GM19043 (cell line): ENCODE data around the gene LIN7B.
"Not testable (repeated sequence)": the region's sequence is repeated elsewhere in the genome, so short reads cannot be mapped to it uniquely, and the experiment has no call there.

Source experiments
- ATAC-seq: cut with Tn5 transposase; IDR thresholded peaks from one replicate; pipeline ENCODE4 v1.9.1; 2021; ENCODE audit warnings: low read depth; ENCODE audit not compliant: unreplicated experiment

LIN7B gene

DNA sequence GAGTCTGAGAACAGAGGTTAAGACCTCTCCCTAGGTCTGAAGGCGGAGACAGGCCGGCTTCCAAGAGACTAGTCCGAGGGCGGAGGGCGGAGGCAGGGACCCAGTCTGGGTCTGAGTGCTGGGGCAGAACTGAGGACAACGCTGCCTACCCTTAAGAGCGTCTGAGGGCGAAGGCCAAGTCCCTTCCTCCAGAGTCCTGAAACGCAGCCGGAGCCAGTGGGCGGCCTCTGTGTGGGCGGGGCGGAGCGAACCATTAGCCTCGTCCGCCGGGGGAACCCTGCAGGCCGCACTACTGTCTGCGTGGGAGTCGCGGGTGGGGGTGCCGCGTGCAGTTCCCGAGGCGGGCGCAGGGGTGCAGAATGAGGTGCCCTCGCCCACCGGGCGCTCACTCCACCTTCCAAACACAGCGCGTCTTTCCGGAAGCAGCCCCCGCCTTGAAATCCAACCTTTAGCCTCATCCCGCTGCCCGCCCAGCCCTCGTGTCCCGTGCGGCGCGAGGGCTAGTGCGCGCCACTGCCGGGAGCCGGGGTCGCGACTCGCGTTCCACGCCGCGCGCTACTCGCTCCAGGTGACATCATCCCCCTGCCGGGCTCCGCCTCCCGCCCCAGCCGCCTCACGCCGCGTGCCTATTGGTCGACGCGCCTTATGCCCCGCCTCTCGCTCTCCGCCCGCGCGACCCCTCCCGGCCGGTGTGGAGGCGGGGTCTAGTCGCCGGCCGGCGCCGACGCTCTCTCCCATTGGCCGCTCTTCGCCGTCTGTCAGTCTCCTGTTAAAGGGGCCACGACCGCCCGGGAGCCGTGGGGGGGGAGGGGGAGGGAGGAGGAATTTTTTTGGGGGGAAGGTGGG lies 4.6 kb downstream of the LIN7B start, which contains the start of gene C19orf73:
C19orf73 (minus strand) TSS at position 579 of the 846 bp plus-strand sequence; CDS start at position 458, 121 bp downstream.
- peak; percentile 76 for ATAC-seq

DNA sequence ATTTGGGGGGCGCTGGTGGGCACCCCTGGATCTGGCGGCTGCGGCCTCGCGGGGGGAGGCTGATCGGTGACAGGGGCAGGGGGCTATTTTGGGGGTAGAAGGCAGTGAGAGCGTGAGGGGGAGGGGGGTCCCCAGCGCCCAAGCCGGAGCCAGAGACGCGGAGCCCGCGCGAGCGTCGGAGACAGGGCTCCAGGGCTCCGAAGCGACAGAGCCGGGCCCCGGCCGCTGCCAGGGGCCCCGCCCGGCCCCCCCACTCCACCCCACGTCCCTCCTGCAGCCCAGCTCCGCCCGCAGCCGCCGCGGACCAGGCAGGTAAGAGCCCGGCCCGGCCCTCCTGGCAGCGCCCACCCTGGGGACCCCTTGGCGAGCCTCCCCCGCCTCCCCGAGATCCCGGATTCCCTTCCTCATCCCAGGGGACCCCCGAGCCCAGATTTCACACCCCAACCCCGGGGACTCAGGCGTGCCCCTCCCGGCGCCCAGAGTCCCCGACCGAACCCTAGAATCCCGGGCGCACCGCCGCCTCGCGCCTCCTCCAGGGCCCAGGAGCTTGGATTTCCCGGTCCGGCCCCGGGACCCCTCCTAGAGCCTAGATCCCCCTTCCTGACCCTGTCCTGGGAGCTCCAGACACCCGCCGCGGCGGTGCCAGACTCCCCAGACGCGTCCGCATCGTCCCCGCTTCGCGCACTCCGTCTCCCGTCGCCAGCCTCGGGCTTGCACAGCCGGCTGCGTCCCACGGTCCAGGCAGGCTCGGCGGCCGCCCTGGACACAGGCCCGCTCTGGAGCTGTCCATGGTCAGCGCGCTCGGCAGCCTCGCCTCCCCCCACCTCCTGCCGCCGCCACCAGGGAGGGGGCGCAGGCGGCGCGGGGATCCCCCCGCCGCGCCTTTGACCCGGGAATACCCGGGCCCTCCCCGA lies 5.5 kb downstream of the LIN7B start, which contains the start of gene PPFIA3:
PPFIA3 (plus strand) TSS at position 134 of the 914 bp plus-strand sequence. CDS start 8,330 bp downstream, outside the sequence.
- ATAC-seq = no peak

DNA sequence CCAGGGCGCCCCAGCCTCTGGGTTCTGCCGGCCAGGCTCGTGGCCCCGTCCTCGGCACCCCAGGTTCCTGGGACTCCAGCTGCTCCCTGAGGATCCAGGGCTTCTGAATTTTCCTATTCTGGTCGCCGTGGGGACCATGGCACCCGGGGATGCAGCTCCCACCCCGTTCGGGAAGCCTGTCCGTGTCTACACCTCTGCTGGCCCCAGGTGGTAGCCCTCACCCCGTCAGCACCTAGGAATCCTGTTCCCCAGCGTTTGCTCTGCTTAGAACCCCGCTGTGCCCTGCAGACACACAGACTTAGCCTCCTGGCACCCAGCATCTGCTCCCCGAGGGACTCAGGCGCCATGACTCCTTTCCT lies 6.1 kb downstream of the LIN7B start:
- ATAC-seq = no peak

DNA sequence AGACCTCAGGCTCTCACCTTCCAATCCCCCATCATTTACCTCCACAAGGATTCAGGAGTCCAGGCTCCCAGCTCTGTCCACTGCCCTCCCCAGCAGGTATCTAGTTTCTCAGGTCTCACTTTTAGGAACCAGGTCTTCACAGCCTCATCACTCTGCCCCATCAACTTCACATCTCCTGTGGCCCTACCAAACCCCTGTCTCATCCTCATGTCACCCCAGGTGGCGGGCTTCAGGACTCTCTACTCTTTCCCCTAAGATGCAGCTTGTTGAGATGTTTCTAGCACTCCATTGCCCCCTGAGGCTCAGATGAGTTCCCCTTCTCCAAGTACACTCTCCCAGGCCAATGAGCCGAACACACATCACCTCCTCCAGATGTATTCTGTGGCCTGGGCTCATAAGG lies 6.7 kb downstream of the LIN7B start:
- no peak for ATAC-seq

DNA sequence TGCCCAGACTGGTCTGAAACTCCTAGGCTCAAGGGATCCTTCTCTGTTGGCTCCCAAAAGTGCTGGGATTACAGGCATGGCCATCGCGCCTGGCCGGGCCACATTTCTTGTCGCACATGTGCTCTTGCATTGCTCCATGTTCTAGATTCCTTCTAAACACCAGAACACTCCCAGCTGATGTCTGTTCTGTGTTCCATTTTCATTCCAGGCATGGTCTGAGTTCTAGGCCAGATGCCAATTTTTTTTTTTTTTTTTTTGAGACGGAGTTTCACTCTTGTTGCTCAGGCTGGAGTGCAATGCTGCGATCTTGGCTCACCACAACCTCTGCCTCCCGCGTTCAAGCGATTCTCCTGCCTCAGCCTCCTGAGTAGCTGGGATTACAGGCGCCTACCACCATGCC lies 7.7 kb downstream of the LIN7B start:
- ATAC-seq = not testable (repeated sequence)

DNA sequence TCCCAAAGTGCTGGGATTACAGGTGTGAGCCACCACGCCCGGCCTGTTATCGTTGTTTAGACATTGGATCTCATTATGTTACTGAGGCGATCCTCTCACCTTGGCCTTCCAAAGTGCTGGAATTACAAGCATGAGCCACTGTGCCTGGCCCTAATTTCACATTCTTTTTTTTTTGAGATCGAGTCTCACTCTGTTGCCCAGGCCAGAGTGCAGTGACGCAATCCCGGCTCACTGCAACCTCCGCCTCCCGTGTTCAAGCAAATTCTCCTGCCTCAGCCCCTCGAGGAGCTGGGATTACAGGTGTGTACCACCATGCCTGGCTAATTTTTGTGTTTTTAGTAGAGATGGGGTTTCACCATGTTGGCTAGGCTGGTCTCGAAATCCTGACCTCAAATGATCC lies 9.1 kb downstream of the LIN7B start:
- not testable (repeated sequence) for ATAC-seq

DNA sequence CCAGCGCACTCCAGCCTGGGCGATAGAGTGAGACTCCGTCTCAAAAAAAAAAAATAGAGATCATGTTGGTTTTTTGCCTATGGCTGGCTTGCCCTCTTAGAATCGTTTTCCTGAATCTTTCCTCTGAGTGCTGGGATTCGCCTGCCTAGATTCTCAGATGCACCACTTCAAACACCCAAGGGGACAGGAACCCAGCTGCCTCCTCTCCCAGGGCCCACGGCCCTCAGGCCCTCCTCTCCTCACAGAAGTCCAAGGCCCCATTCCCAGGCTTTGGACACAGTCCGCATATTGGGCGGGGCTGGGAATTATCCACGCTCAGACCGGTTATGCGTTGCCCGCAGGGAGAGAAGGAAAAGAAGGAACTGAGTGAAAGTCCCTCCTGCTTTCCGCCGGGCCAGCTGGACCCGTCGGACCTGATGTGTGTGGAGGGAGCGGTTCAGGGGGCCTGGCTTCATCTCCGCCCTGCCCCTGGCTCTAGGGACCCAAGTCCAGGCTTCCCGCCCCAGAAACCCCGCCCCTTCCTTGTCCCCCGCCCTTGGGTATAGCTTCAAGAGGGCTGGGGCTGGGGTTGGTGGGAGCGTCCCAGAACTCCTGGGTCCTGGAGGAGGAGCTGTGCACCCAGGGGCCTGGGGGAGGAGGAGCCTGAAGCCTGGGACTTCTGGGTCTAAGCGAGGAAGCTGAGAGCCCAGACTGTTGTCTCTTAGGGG lies 11.0 kb downstream of the LIN7B start:
- ATAC-seq = no peak

DNA sequence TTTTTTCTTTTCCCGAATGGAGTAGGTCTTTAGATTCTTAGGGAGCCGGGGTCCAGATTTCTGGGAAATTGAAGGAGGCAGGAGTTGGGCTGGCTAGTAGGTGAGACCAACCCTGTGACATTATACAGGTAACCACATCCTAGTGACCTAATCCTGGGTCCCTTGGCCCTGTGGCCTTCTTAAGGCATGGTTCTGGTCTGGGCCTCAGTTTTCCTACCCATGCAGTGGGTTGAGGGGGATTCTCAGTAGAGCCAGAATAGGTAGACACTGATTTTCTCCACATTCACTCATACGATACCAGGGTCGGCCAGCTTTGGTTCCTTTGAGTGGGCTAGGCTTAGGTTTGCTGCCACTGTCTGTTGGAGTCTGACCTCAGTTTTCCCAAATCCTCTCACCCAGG lies 12.4 kb downstream of the LIN7B start:
- ATAC-seq = no peak

DNA sequence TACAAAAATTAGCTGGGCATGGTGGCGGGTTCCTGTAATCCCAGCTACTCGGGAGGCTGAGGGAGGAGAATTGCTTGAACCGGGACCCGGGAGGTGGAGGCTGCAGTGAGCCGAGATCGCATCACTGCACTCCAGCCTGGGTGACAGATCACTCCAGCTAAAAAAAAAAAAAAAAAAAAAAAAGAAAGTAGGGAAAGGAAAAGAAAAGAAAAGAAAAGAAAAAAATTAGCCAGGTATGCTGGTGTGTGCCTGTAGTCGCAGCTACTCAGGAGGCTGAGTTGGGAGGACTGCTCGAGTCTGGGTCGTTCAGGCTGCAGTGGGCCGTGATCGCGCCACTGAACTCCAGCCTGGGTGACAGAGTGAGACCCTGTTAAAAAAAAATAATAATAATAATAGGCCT lies 13.1 kb downstream of the LIN7B start:
- not testable (repeated sequence) for ATAC-seq

DNA sequence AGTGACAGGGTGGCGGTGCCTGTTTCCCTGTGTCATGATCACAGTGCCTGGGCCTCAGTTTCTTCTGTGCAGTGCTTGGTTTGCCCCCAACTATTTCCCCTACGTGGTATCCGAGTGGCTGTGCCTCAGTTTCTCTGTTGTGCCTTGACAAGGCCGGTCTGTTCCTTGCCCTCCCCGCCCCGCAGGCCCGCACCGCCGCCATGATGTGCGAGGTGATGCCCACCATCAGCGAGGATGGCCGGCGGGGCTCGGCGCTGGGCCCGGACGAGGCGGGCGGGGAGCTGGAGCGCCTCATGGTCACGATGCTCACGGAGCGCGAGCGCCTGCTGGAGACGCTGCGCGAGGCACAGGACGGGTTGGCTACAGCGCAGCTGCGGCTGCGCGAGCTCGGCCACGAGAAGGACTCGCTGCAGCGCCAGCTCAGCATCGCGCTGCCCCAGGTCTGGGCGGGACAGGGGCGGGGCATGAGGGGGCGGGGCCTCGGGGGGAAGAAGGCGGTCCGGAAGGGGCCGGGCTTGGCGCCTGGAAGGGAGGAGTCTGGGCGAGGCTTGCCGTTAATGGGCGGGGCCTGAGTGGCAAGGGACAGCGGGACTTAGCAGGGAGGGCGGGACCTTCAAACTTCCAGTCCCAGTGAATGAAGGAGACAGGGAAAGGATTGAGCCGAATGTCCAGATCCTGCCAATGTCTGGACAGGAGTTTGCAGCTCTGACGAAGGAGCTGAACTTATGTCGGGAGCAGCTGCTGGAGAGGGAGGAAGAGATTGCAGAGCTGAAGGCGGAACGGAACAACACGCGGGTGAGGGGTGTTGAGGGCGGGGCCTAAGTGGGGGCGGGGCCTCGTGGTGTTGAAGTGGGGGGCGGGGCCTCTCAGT lies 13.7 kb downstream of the LIN7B start:
- peak; percentile 81 for ATAC-seq

DNA sequence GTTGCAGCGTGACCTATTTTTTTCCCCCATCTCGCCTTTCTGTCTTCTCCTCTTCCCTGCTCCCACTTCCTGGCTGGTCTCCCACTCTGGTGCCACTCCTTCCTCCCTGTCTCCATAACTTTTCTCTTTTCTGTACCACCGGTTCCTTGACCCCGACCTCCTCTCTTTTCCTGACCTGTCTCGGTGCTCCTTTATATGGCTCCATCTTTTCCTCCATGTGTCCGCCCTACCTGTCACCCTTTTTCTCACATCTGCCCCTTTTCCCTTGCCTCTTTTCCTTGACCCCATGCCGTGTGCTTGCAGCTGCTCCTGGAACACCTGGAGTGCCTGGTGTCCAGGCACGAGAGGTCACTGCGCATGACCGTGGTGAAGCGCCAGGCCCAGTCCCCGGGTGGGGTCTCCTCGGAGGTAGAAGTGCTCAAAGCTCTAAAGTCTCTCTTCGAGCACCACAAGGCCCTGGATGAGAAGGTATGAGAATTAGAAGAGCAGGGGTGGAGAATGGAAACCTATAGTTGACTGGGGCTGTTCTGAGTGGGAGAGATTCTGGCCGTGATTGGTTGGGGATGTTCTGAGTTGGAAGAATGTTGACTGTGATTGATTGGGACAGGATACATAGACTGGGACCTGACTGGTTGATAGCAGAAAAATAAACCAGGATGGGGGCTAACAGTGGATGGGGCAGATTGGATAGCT lies 14.5 kb downstream of the LIN7B start:
- no peak for ATAC-seq

DNA sequence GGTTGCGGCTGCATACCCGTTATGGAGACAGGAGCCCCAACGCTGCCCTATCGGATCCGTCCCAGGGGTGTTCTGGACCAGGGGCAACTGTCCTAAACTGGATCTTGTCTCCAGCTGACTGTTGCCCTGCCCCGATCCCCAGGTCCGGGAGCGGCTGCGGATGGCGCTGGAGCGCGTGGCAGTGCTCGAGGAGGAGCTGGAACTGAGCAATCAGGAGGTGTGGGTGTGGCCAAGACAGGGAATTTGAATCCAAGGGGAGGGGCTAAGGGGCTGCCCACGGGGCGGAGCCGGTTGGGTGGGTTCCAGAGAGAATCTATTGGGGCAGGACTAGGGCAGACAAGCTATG lies 15.0 kb downstream of the LIN7B start:
- ATAC-seq = no peak

DNA sequence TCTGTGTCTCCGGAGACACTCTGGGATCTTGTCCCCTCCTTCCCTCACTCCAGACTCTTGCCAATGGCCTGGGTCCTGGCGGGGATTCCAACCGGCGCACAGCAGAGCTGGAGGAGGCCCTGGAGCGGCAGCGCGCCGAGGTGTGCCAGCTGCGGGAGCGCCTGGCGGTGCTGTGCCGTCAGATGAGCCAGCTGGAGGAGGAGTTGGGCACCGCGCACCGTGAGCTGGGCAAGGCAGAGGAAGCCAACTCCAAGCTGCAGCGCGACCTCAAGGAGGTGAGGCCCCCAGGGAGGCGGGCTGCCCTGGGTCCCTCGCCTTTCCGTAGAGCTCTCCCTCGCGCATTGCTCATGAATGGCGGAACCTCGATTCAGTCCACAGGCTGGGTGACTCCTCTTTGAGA lies 16.2 kb downstream of the LIN7B start:
- no peak for ATAC-seq

DNA sequence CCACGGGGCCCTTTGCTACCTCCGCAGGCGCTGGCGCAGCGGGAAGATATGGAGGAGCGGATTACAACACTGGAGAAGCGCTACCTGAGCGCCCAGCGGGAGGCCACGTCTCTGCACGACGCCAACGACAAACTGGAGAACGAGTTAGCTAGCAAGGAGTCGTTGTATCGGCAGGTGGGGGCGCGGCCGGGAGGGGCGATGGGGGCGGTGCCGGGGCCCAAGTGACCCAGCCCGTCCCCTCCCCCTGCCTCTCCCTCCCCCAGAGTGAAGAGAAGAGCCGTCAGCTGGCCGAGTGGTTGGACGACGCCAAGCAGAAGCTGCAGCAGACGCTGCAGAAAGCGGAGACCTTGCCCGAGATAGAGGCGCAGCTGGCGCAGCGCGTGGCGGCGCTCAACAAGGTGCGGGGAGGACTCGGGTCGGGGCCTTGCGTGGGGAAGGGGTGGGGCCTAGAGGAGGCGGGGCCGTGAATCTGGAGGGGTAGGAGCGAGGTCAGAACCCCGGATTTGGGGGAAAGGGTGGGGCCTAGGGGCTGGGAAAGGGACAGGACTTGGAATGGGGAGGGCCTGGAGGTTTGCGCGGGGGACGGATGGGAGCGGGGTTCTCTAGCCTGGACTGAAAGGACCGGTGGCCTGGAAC lies 18.9 kb downstream of the LIN7B start:
- no peak for ATAC-seq

DNA sequence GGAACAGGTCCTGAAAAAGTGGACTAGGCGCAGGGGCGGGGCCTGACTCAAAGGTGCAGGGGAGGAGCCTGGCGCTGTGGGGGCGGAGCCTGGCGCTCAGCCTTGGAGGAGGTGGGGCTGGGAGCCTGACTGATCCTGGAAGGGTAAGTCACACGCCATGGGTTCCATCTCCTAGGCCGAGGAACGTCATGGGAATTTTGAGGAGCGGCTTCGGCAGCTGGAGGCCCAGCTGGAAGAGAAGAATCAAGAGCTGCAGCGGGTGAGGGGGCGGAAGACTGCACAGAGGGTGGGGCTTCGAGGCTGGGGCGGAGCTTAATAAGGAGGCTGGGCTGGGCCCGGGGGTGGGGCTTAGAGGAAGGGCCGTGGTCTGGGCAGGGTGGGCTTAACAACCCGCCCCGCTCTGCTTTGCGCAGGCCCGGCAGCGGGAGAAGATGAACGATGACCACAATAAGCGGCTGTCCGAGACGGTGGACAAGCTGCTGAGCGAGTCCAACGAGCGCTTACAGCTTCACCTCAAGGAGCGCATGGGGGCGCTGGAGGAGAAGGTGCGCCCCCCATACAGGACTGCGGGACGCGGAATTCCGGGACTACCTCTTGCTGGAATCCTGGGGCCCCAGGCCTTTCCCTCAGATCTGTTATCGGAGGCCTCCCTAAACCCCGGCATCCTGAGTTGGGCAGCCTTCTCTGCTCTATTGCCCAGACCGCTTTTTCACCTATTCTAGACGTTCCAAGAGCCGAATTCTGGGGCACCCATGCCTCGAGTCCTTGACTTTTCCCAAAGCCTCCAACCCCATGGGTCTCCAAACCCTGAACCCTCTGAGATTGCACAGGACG lies 19.7 kb downstream of the LIN7B start:
- no peak for ATAC-seq

DNA sequence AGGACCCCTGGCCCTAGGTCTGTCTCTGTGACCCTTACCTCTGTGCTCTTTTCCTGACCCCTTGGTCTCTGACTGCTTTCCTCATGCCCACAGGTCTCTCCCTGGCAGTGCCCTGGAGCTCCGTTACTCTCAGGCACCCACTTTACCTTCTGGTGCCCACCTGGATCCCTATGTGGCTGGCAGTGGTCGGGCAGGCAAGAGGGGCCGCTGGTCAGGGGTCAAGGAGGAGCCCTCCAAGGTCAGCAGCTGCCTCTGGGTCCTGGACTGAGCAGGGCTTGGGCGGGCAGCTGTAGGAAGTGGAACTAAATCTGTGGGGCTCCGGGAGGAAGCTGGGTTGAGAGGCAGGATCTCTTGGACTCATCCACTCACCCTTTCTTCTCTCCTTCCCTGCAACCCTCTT lies 21.5 kb downstream of the LIN7B start:
- ATAC-seq = no peak

DNA sequence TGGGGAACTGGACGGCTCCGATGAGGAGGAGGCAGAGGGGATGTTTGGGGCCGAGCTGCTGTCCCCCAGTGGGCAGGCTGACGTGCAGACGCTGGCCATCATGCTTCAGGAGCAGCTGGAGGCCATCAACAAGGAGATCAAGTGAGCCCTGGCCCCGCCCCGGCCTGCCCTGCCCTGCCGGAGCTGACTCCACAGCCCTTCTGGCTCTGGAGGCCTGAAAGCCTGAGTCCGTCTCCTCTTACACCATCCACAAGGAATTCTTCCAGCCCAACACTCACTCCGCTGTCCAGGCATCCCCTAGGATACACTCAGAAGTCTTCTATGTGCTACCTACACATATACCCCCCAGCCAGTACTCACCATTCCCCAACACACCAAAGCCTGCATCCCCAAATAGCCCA lies 22.6 kb downstream of the LIN7B start:
- no peak for ATAC-seq

DNA sequence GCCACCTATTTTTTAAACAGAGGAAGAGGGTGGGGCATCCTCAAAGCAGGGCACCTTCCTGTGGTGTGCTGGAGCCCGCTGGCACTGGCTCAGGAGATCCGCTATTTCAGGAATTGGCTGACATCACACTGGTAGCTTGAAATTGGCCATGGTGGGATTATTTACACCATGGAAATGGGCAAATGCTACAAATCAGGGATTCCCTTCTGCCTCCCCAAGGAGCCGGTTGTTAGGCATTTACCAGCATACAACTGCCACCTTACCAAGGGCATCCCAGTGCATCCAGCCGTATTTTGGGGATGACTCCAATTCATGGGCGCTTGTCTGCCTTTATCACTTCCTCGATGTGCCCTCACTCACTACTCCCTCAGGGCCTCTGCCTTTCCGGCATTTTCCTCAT lies 26.8 kb downstream of the LIN7B start:
- ATAC-seq = no peak
